ENCODE results near the gene FHIT. TPM values are rescaled to one million over a fixed set of nuclear protein-coding genes. Genes with fewer than 3 reads are reported as not detected.

FHIT gene
- total and polyA plus RNA-seq, 10 of the 15 experiments (the other 5 are each of a cell fraction or from before 2014, with no cell fraction given): 4.2 to 14.9 (median 9.4) TPM

DNA sequence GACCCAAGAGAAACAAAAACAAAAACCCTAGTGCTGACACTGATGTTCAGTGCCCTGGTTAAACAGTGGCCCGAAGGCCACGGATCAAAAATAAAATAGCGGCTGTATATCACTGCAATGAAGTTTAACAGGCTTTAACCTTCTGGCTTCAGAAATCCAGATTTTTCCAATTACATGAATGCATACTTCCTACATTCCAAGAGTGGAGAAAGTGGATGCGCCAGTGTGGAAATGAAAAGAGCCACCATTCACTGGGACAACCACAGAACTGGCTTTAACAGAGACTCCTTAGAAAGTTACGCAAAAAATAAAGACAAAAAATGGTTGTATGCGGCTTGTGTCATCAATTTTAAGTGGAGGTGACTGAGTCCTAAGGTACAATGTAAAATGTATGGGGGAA, 522.2 kb downstream of the FHIT start (continued):
- TF ChIP-seq, protein P1, sequence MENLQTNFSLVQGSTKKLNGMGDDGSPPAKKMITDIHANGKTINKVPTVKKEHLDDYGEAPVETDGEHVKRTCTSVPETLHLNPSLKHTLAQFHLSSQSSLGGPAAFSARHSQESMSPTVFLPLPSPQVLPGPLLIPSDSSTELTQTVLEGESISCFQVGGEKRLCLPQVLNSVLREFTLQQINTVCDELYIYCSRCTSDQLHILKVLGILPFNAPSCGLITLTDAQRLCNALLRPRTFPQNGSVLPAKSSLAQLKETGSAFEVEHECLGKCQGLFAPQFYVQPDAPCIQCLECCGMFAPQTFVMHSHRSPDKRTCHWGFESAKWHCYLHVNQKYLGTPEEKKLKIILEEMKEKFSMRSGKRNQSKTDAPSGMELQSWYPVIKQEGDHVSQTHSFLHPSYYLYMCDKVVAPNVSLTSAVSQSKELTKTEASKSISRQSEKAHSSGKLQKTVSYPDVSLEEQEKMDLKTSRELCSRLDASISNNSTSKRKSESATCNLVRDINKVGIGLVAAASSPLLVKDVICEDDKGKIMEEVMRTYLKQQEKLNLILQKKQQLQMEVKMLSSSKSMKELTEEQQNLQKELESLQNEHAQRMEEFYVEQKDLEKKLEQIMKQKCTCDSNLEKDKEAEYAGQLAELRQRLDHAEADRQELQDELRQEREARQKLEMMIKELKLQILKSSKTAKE (IDR thresholded peaks at IDR 0.05; ENCODE audit: low read depth, poor library complexity, severe bottlenecking): no peak
- TF ChIP-seq YY1 (IDR thresholded peaks at IDR 0.05; ENCODE audit: low read depth, low read length): no peak
- TF ChIP-seq ZNF687 (IDR thresholded peaks at IDR 0.05): no peak
- no peak for TF ChIP-seq EZH2 (IDR thresholded peaks at IDR 0.05; ENCODE audit: borderline replicate concordance, control insufficient read depth, low read depth, low read length)
- no peak for TF ChIP-seq HCFC1 (IDR thresholded peaks at IDR 0.05; ENCODE audit: low read length)

- Histone ChIP-seq H3K9ac (ENCODE audit: control insufficient read depth, insufficient read depth, low read length) (no peak overlapping the region), H4K20me1 (ENCODE audit: control insufficient read depth, insufficient read depth) (no peaks in the 10 kb centered on the region), H3K9me3 (replicated peaks; ENCODE audit: control insufficient read depth, insufficient read depth, low read length) (no peaks in the 10 kb centered on the region; the same call in 2 of the 3 replicates), H3K27ac (ENCODE audit: control insufficient read depth, insufficient read depth) (no peak overlapping the region), H3K4me2 (ENCODE audit: control insufficient read depth, insufficient read depth) (no peak overlapping the region), H3K4me3 (no peak overlapping the region), H3K36me3 (ENCODE audit: control insufficient read depth in 2 of 2, insufficient read depth in 2 of 2, low read length in 1 of 2) (no peaks in the 10 kb centered on the region), H2AFZ (ENCODE audit: control insufficient read depth, low read depth, low read length) (no peak overlapping the region), H3K79me2 (ENCODE audit: control insufficient read depth, insufficient read depth, low read length) (no peaks in the 10 kb centered on the region), H3K4me1 (ENCODE audit: control insufficient read depth, insufficient read depth, low read length) (no peaks in the 10 kb centered on the region), H3K27me3 (replicated peaks in 1 of 2; ENCODE audit: control insufficient read depth in 2 of 2, insufficient read depth in 2 of 2, low read length in 1 of 2) (no peaks in the 10 kb centered on the region)
- ChIA-PET SMC1A (ENCODE audit: uncharacterized antibody, unreplicated experiment) (no interaction called here), POLR2A (no interaction called here), CTCF (no interaction called here), RAD21 (ENCODE audit: unreplicated experiment) (no interaction called here)
- no peak for FAIRE-seq
- in situ Hi-C loops (cut with MboI): no loop called here
- 0% methylated on average over 1 of the region's 1 CpG for WGBS (ENCODE audit: insufficient coverage, insufficient replicate concordance, low lambda C conversion rate, missing lambda C conversion rate)
- ATAC-seq: no peak
- no peak for DNase-seq (ENCODE audit: low read depth, low spot score)
- BruUV-seq (replicated peaks): no TSS peak
- intact Hi-C loops (cut with micrococcal nuclease; ENCODE audit: unreplicated experiment): no loop called here
- TF ChIP-seq CBX5 (IDR thresholded peaks at IDR 0.05; ENCODE audit: low read depth): no peak
- no peak for TF ChIP-seq ESRRA (IDR thresholded peaks at IDR 0.05; ENCODE audit: low read length)
- TF ChIP-seq CHD1 (IDR thresholded peaks at IDR 0.05; ENCODE audit: low read depth, low read length): no peak
- TF ChIP-seq ASH2L (IDR thresholded peaks at IDR 0.05; ENCODE audit: borderline replicate concordance, low read depth): no peak
- no peak for TF ChIP-seq ZBTB4 (CRISPR knock-in tag; IDR thresholded peaks at IDR 0.05)
- TF ChIP-seq TCF7 (IDR thresholded peaks at IDR 0.05; ENCODE audit: borderline replicate concordance): no peak
- TF ChIP-seq, protein P2, sequence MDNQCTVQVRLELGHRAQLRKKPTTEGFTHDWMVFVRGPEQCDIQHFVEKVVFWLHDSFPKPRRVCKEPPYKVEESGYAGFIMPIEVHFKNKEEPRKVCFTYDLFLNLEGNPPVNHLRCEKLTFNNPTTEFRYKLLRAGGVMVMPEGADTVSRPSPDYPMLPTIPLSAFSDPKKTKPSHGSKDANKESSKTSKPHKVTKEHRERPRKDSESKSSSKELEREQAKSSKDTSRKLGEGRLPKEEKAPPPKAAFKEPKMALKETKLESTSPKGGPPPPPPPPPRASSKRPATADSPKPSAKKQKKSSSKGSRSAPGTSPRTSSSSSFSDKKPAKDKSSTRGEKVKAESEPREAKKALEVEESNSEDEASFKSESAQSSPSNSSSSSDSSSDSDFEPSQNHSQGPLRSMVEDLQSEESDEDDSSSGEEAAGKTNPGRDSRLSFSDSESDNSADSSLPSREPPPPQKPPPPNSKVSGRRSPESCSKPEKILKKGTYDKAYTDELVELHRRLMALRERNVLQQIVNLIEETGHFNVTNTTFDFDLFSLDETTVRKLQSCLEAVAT (IDR thresholded peaks at IDR 0.05): no peak
Measured at GRCh38 chr3:60728006-60728405, 523.2 kb downstream of the FHIT start.
